ENCODE data around the gene ERICH3.
"Not testable (repeated sequence)": the region's sequence is repeated elsewhere in the genome, so short reads cannot be mapped to it uniquely, and the experiment has no call there.

Gene ERICH3

GRCh38 chr1:74674278-74675048, 871 bp upstream of the ERICH3 start:
- no peak for DNase-seq

- not testable (repeated sequence) for DNase-seq
These were observed 2.7 kb downstream of the ERICH3 start for GRCh38 chr1:74670866-74671265.

GRCh38 chr1:74654708-74655107, 18.9 kb downstream of the ERICH3 start:
- no peak for DNase-seq

GRCh38 chr1:74652711-74653139, 20.9 kb downstream of the ERICH3 start:
- no peak for DNase-seq

GRCh38 chr1:74650561-74650960, 23.0 kb downstream of the ERICH3 start:
- DNase-seq = no peak

- DNase-seq = no peak
These were observed 31.7 kb downstream of the ERICH3 start for GRCh38 chr1:74641876-74642275.

GRCh38 chr1:74641161-74641560, 32.4 kb downstream of the ERICH3 start:
- no peak for DNase-seq

GRCh38 chr1:74637296-74637695, 36.3 kb downstream of the ERICH3 start:
- DNase-seq = no peak

- no peak for DNase-seq
These were observed 44.3 kb downstream of the ERICH3 start for GRCh38 chr1:74629283-74629682.

GRCh38 chr1:74623716-74624115, 49.9 kb downstream of the ERICH3 start:
- no peak for DNase-seq

- DNase-seq = no peak
These were observed 53.4 kb downstream of the ERICH3 start for GRCh38 chr1:74620242-74620641.

GRCh38 chr1:74618974-74619373, 54.6 kb downstream of the ERICH3 start:
- DNase-seq = no peak

GRCh38 chr1:74613894-74614293, 59.7 kb downstream of the ERICH3 start:
- DNase-seq = no peak

GRCh38 chr1:74611887-74612286, 61.7 kb downstream of the ERICH3 start:
- no peak for DNase-seq

GRCh38 chr1:74610961-74611360, 62.6 kb downstream of the ERICH3 start:
- no peak for DNase-seq

GRCh38 chr1:74609810-74610371, 63.7 kb downstream of the ERICH3 start:
- DNase-seq = no peak

- no peak for DNase-seq
These were observed 76.9 kb downstream of the ERICH3 start for GRCh38 chr1:74596717-74597116.

- DNase-seq = no peak
These were observed 79.4 kb downstream of the ERICH3 start for GRCh38 chr1:74593887-74594866.

- no peak for DNase-seq
These were observed 80.8 kb downstream of the ERICH3 start for GRCh38 chr1:74592580-74593355.

GRCh38 chr1:74591949-74592348, 81.6 kb downstream of the ERICH3 start:
- no peak for DNase-seq

GRCh38 chr1:74590288-74590687, 83.3 kb downstream of the ERICH3 start:
- DNase-seq = no peak

- no peak for DNase-seq
These were observed 85.7 kb downstream of the ERICH3 start for GRCh38 chr1:74587888-74588287.

Data from midbrain (tissue), 1 donor.